ELR (cell line): ENCODE results near the gene ZNF606.

ENCODE experiments used
- DNase-seq: peaks from one replicate; pipeline ENCODE4 v3.0.0-alpha.2; 2015; ENCODE audit warnings: low read depth

ZNF606 gene

GRCh38 chr19:58002384-58003173 lies at the start of gene ZNF606:
Gene ZNF606 (minus strand): TSS chr19:58002820. CDS start chr19:58001319, 1,501 bp downstream.
- DNase-seq: peak; percentile 89

GRCh38 chr19:58052256-58052655 lies 49.6 kb upstream of the ZNF606 start:
- no peak for DNase-seq

GRCh38 chr19:58047672-58048071 lies 45.1 kb upstream of the ZNF606 start:
- no peak for DNase-seq

- DNase-seq: no peak
Measured at GRCh38 chr19:58046856-58047255, 44.2 kb upstream of the ZNF606 start.

- no peak for DNase-seq
Measured at GRCh38 chr19:58045411-58046050, 42.9 kb upstream of the ZNF606 start.

- DNase-seq: no peak
Measured at GRCh38 chr19:58044886-58045285, 42.3 kb upstream of the ZNF606 start.

GRCh38 chr19:58044391-58044790 lies 41.8 kb upstream of the ZNF606 start:
- no peak for DNase-seq

- peak; percentile 24 for DNase-seq
Measured at GRCh38 chr19:58042495-58043340, 40.1 kb upstream of the ZNF606 start.

- no peak for DNase-seq
Measured at GRCh38 chr19:58040751-58041525, 38.3 kb upstream of the ZNF606 start.

- DNase-seq: no peak
Measured at GRCh38 chr19:58038688-58039204, 36.1 kb upstream of the ZNF606 start.

GRCh38 chr19:58037927-58038687 lies 35.5 kb upstream of the ZNF606 start:
- no peak for DNase-seq

GRCh38 chr19:58035863-58036262 lies 33.2 kb upstream of the ZNF606 start:
- no peak for DNase-seq

- DNase-seq: no peak
Measured at GRCh38 chr19:58034477-58034793, 31.8 kb upstream of the ZNF606 start.

- peak; percentile 69 for DNase-seq
Measured at GRCh38 chr19:58033741-58034476, 31.3 kb upstream of the ZNF606 start, which contains the start of gene ZSCAN1. Gene ZSCAN1 (plus strand): TSS chr19:58034025. CDS start chr19:58037837, 3,812 bp downstream.

- DNase-seq: no peak
Measured at GRCh38 chr19:58024661-58025060, 22.0 kb upstream of the ZNF606 start.

- DNase-seq: no peak
Measured at GRCh38 chr19:58022283-58022660, 19.7 kb upstream of the ZNF606 start.

GRCh38 chr19:58021541-58022282 lies 19.1 kb upstream of the ZNF606 start:
- DNase-seq: peak; percentile 71

- no peak for DNase-seq
Measured at GRCh38 chr19:58020129-58020528, 17.5 kb upstream of the ZNF606 start.

GRCh38 chr19:58014141-58014540 lies 11.5 kb upstream of the ZNF606 start:
- DNase-seq: no peak
